Measurements from ENCODE around the gene GPRC5B. TPM values are rescaled to one million over a fixed set of nuclear protein-coding genes. Genes with fewer than 3 reads are reported as not detected.

The GPRC5B gene
- total RNA-seq, 3 donors from 2014 or later = 16.3 to 26.6 (median 20.3) TPM

DNA sequence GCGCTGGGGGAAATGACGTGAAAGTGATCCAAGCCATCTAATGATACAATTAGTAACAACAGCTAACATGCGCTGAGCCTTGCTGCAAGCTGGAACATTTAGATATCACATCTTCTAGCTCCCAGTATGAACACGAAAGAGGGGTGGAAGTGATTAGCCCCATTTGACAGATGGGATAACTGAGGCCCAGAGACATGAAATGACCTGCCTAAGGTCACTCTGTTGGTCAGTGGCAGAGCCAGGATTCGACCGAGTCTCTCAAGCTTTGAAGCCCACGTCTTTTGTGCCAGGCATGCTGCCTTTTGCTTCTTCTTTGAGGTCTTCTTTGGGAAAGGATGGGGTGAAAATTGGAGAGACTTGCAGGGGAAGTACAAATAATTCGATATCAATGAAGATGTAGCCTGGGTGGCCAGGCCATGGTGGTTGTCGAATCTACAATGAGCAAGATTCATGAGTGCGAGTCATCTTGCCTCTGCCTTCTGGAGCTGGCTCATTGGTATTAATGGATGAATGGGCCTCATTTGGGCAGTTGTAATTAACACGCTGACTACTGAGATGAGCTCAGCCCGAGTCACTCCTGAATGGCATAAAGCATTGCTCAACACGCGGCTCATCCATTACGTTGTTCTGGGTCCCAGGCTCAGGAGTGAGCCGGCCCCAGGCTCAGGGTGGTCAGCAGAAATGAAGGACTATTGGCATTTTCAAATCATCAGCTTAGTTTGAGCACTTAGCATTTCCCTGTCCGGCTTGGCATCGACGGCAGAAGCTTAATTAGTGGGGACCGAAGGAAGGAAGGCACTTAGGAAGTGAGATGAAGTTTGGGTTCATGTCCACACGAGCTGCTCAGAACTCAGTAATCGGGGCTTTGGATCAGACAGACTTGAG is 28.0 kb upstream of the GPRC5B start:
- no peak overlapping the region for H3K27ac ChIP-seq
- no peaks in the 10 kb centered on the region for H3K36me3 ChIP-seq
- H3K4me1 ChIP-seq = no peaks in the 10 kb centered on the region
- intact Hi-C loops (cut with DNase I; ENCODE audit: low total_unique reads) = no loop called here
- no peaks in the 10 kb centered on the region for H3K9me3 ChIP-seq
- TF ChIP-seq, protein P1, sequence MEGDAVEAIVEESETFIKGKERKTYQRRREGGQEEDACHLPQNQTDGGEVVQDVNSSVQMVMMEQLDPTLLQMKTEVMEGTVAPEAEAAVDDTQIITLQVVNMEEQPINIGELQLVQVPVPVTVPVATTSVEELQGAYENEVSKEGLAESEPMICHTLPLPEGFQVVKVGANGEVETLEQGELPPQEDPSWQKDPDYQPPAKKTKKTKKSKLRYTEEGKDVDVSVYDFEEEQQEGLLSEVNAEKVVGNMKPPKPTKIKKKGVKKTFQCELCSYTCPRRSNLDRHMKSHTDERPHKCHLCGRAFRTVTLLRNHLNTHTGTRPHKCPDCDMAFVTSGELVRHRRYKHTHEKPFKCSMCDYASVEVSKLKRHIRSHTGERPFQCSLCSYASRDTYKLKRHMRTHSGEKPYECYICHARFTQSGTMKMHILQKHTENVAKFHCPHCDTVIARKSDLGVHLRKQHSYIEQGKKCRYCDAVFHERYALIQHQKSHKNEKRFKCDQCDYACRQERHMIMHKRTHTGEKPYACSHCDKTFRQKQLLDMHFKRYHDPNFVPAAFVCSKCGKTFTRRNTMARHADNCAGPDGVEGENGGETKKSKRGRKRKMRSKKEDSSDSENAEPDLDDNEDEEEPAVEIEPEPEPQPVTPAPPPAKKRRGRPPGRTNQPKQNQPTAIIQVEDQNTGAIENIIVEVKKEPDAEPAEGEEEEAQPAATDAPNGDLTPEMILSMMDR (IDR thresholded peaks at IDR 0.05) = no peak
- TF ChIP-seq POLR2AphosphoS5 (IDR thresholded peaks at IDR 0.05) (no peak), POLR2A (IDR thresholded peaks at IDR 0.05) (no peak)
- no peaks in the 10 kb centered on the region for H3K27me3 ChIP-seq
- H3K4me3 ChIP-seq = no peak overlapping the region
- DNase-seq (ENCODE audit: low spot score in 2 of 2) = no peak

DNA sequence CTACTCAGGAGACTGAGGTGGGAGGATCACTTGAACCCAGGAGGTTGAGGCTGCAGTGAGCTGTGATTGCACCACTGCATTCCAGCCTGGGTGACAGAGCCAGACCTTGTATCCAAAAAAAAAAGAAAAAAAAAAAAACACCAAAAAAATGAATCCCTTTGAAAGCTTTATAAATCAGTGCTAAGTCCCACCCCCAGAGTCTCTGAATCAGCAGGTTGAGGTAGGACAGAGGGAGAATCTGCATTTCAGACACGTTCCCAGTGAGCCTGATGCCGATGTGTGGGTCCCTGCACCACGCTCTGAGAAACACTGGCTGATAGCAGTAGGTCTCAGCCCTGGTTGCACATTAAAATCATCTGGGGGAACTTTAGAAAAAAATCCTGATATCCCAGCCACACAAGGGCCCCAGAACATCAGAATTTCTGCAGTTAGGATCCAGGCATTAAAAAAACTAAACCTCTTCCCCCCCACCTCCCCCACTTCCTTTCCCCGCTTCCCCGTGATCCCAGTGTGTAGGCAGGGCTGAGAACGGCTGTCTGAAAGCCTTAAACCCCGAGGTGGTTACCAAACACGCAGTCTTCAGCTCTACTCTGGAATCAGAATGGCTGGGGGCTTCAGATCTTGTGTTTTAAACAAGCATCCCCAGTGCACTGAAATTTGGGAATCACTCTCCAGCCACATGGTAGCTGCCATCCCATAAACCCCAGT is 27.3 kb upstream of the GPRC5B start:
- Histone ChIP-seq H3K4me1 (no peaks in the 10 kb centered on the region), H3K4me3 (no peak overlapping the region), H3K36me3 (no peaks in the 10 kb centered on the region), H3K27ac (no peak overlapping the region), H3K9me3 (no peaks in the 10 kb centered on the region), H3K27me3 (no peaks in the 10 kb centered on the region)
- TF ChIP-seq, protein P1 (IDR thresholded peaks at IDR 0.05) = no peak
- TF ChIP-seq POLR2AphosphoS5 (IDR thresholded peaks at IDR 0.05) = no peak
- TF ChIP-seq POLR2A (IDR thresholded peaks at IDR 0.05) = no peak
- DNase-seq (ENCODE audit: low spot score in 2 of 2) = no peak
- intact Hi-C loops (cut with DNase I; ENCODE audit: low total_unique reads) = no loop called here

DNA sequence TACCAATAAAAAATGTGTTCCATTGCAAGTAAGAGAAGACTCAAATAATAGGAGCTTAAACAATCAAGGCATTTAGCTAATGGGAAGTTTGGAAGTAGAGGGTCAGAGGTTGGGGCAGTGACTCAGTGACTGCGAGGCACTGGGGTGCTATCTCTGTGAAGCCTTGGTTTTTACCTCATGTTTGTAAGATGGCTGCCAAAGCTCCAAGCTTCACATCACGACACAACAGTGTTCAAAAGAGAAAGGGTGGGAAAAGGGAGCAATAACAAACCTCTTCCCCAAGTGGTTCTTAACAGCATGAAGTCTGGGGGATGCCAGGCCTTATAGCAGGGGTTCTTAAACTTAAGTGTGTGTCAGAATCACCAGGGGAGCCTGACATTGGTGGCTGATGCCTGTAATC is 26.6 kb upstream of the GPRC5B start:
- H3K36me3 ChIP-seq = no peaks in the 10 kb centered on the region
- no peaks in the 10 kb centered on the region for H3K9me3 ChIP-seq
- TF ChIP-seq, protein P1 (IDR thresholded peaks at IDR 0.05) = no peak
- TF ChIP-seq POLR2A (IDR thresholded peaks at IDR 0.05) (no peak), POLR2AphosphoS5 (IDR thresholded peaks at IDR 0.05) (no peak)
- no peak overlapping the region for H3K4me3 ChIP-seq
- intact Hi-C loops (cut with DNase I; ENCODE audit: low total_unique reads) = no loop called here
- DNase-seq (ENCODE audit: low spot score in 2 of 2) = no peak
- no peaks in the 10 kb centered on the region for H3K4me1 ChIP-seq
- H3K27me3 ChIP-seq = no peaks in the 10 kb centered on the region
- H3K27ac ChIP-seq = no peak overlapping the region

- no peak for DNase-seq (ENCODE audit: low spot score in 2 of 2)
- intact Hi-C loops (cut with DNase I; ENCODE audit: low total_unique reads) = no loop called here
- no peaks in the 10 kb centered on the region for H3K36me3 ChIP-seq
- no peak for TF ChIP-seq POLR2A (IDR thresholded peaks at IDR 0.05)
- TF ChIP-seq, protein P1 (IDR thresholded peaks at IDR 0.05) = no peak
- H3K4me3 ChIP-seq = no peak overlapping the region
- H3K27me3 ChIP-seq = no peaks in the 10 kb centered on the region
- H3K9me3 ChIP-seq = no peaks in the 10 kb centered on the region
- no peaks in the 10 kb centered on the region for H3K4me1 ChIP-seq
- H3K27ac ChIP-seq = no peak overlapping the region
Observed at GRCh38 chr16:19909750-19910322, 25.2 kb upstream of the GPRC5B start.

DNA sequence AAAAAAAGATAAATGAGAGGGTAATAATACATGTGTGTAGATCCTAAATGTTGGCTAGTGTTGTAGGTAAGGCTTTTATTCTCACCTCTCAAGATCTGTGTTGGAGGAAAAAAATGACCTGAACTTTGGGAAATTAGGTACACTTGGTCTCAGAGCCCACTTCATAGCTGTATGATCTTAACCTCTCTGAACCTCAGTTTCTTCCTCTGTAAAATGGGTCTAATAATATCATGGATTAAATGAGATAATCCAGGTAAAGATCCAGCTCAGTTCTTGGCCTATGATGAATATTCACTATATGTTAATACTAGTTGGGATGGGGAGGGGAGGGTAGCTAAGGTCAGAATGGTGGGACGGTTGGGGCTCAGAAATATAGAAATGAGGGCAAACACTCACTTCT is 24.3 kb upstream of the GPRC5B start:
- no peaks in the 10 kb centered on the region for H3K36me3 ChIP-seq
- H3K27me3 ChIP-seq = no peaks in the 10 kb centered on the region
- H3K4me1 ChIP-seq = no peaks in the 10 kb centered on the region
- H3K4me3 ChIP-seq = no peak overlapping the region
- no peak overlapping the region for H3K27ac ChIP-seq
- no peaks in the 10 kb centered on the region for H3K9me3 ChIP-seq
- intact Hi-C loops (cut with DNase I; ENCODE audit: low total_unique reads) = no loop called here
- no peak for TF ChIP-seq POLR2A (IDR thresholded peaks at IDR 0.05)
- TF ChIP-seq, protein P1 (IDR thresholded peaks at IDR 0.05) = no peak
- TF ChIP-seq POLR2AphosphoS5 (IDR thresholded peaks at IDR 0.05) = no peak
- no peak for DNase-seq (ENCODE audit: low spot score in 2 of 2)
